ENCODE measurements around the gene NTF4. TPM values are rescaled to one million over a fixed set of nuclear protein-coding genes. Genes with fewer than 3 reads are reported as not detected.
A peak's percentile ranks its signal among the peaks of the same experiment; 100 is the strongest.
"Not testable (repeated sequence)": the region's sequence is repeated elsewhere in the genome, so short reads cannot be mapped to it uniquely, and the experiment has no call there.

NTF4 gene
- total RNA-seq, 1 donor = not detected

- H3K4me3 ChIP-seq (ENCODE audit: low read length) = no peak overlapping the region
- H3K4me1 ChIP-seq (ENCODE audit: insufficient read depth, low read length) = peaks cover 22% of the 10 kb centered on the region
- H3K9me3 ChIP-seq (ENCODE audit: low read depth, low read length) = no peaks in the 10 kb centered on the region
- peaks cover 14% of the 10 kb centered on the region for H3K27me3 ChIP-seq (ENCODE audit: insufficient read depth, low read length)
Measured at GRCh38 chr19:49022116-49022515, 42.5 kb downstream of the NTF4 start.

- Histone ChIP-seq H3K27me3 (ENCODE audit: insufficient read depth, low read length) (peaks cover 14% of the 10 kb centered on the region), H3K4me3 (ENCODE audit: low read length) (no peak overlapping the region), H3K4me1 (ENCODE audit: insufficient read depth, low read length) (peaks cover 22% of the 10 kb centered on the region), H3K9me3 (ENCODE audit: low read depth, low read length) (no peaks in the 10 kb centered on the region)
Measured at GRCh38 chr19:49020931-49021895, 43.4 kb downstream of the NTF4 start.

- no peak overlapping the region for H3K4me3 ChIP-seq (ENCODE audit: low read length)
Measured at GRCh38 chr19:49020342-49020741, 44.3 kb downstream of the NTF4 start.

GRCh38 chr19:49019242-49019932 lies 45.2 kb downstream of the NTF4 start:
- H3K4me3 ChIP-seq (ENCODE audit: low read length) = no peak overlapping the region
- peaks cover 22% of the 10 kb centered on the region for H3K4me1 ChIP-seq (ENCODE audit: insufficient read depth, low read length)
- no peaks in the 10 kb centered on the region for H3K9me3 ChIP-seq (ENCODE audit: low read depth, low read length)
- H3K27me3 ChIP-seq (ENCODE audit: insufficient read depth, low read length) = peaks cover 14% of the 10 kb centered on the region

More at GRCh38 chr19:49020342-49020741, 44.3 kb downstream of the NTF4 start:
- peaks cover 14% of the 10 kb centered on the region for H3K27me3 ChIP-seq (ENCODE audit: insufficient read depth, low read length)
- peaks cover 22% of the 10 kb centered on the region for H3K4me1 ChIP-seq (ENCODE audit: insufficient read depth, low read length)
- H3K9me3 ChIP-seq (ENCODE audit: low read depth, low read length) = no peaks in the 10 kb centered on the region

- peaks cover 14% of the 10 kb centered on the region for H3K27me3 ChIP-seq (ENCODE audit: insufficient read depth, low read length)
- H3K9me3 ChIP-seq (ENCODE audit: low read depth, low read length) = not testable (repeated sequence)
- peaks cover 22% of the 10 kb centered on the region for H3K4me1 ChIP-seq (ENCODE audit: insufficient read depth, low read length)
- H3K4me3 ChIP-seq (ENCODE audit: low read length) = peak overlapping the region; percentile 32
Measured at GRCh38 chr19:49018388-49019241, 46.0 kb downstream of the NTF4 start.

GRCh38 chr19:49017666-49018351 lies 46.8 kb downstream of the NTF4 start:
- H3K4me3 ChIP-seq (ENCODE audit: low read length) = peak overlapping the region; percentile 32
- H3K27me3 ChIP-seq (ENCODE audit: insufficient read depth, low read length) = peaks cover 14% of the 10 kb centered on the region
- no peaks in the 10 kb centered on the region for H3K9me3 ChIP-seq (ENCODE audit: low read depth, low read length)
- peaks cover 22% of the 10 kb centered on the region for H3K4me1 ChIP-seq (ENCODE audit: insufficient read depth, low read length)

GRCh38 chr19:49017041-49017665 lies 47.5 kb downstream of the NTF4 start, which contains the start of gene LHB:
TSS of gene LHB (minus strand) at chr19:49017091. CDS start at chr19:49017081, 10 bp downstream.
- H3K9me3 ChIP-seq (ENCODE audit: low read depth, low read length) = no peaks in the 10 kb centered on the region
- H3K4me1 ChIP-seq (ENCODE audit: insufficient read depth, low read length) = peaks cover 22% of the 10 kb centered on the region
- peak within 1 kb of the TSS; percentile 32 for H3K4me3 ChIP-seq (ENCODE audit: low read length)
- H3K27me3 ChIP-seq (ENCODE audit: insufficient read depth, low read length) = peaks cover 14% of the 10 kb centered on the region

GRCh38 chr19:49016067-49016839 lies 48.4 kb downstream of the NTF4 start:
- no peak overlapping the region for H3K4me3 ChIP-seq (ENCODE audit: low read length)
- H3K4me1 ChIP-seq (ENCODE audit: insufficient read depth, low read length) = peaks cover 22% of the 10 kb centered on the region
- peaks cover 14% of the 10 kb centered on the region for H3K27me3 ChIP-seq (ENCODE audit: insufficient read depth, low read length)
- no peaks in the 10 kb centered on the region for H3K9me3 ChIP-seq (ENCODE audit: low read depth, low read length)

GRCh38 chr19:49014870-49015255 lies 49.8 kb downstream of the NTF4 start:
- H3K9me3 ChIP-seq (ENCODE audit: low read depth, low read length) = no peaks in the 10 kb centered on the region
- H3K4me1 ChIP-seq (ENCODE audit: insufficient read depth, low read length) = peaks cover 22% of the 10 kb centered on the region
- peaks cover 11% of the 10 kb centered on the region for H3K27me3 ChIP-seq (ENCODE audit: insufficient read depth, low read length)
- H3K4me3 ChIP-seq (ENCODE audit: low read length) = no peak overlapping the region

- H3K27me3 ChIP-seq (ENCODE audit: insufficient read depth, low read length) = peaks cover 7% of the 10 kb centered on the region
- H3K4me3 ChIP-seq (ENCODE audit: low read length) = no peak overlapping the region
- no peaks in the 10 kb centered on the region for H3K9me3 ChIP-seq (ENCODE audit: low read depth, low read length)
- H3K4me1 ChIP-seq (ENCODE audit: insufficient read depth, low read length) = peaks cover 19% of the 10 kb centered on the region
Measured at GRCh38 chr19:49014123-49014869, 50.3 kb downstream of the NTF4 start.

- H3K4me1 ChIP-seq (ENCODE audit: insufficient read depth, low read length) = no peaks in the 10 kb centered on the region
- no peaks in the 10 kb centered on the region for H3K27me3 ChIP-seq (ENCODE audit: insufficient read depth, low read length)
- H3K9me3 ChIP-seq (ENCODE audit: low read depth, low read length) = no peaks in the 10 kb centered on the region
- no peak overlapping the region for H3K4me3 ChIP-seq (ENCODE audit: low read length)
Measured at GRCh38 chr19:49011194-49011593, 53.4 kb downstream of the NTF4 start.

Data from mononuclear cell (primary cell).